Motor neuron (in vitro differentiated cells): ENCODE measurements around the gene G0S2. TPM values are rescaled to one million over a fixed set of nuclear protein-coding genes. Genes with fewer than 3 reads are reported as not detected.

Experiments used
- ATAC-seq, 8 experiments: fragments of 200-7000 bp; cut with Tn5 transposase; replicated peaks in 6 of 8; 2 replicates each; pipeline ENCODE4 v1.8.0; 2021; ENCODE audit warnings: mild to moderate bottlenecking in 8 of 8, moderate library complexity in 8 of 8
- H3K27ac ChIP-seq, 2 donors: fragments of 250-450 bp; sonication (Bioruptor Pico); 2 replicates each; pipeline ENCODE4 v1.9.0; 2021; ENCODE audit warnings: antibody characterized with exemption in 2 of 2, mild to moderate bottlenecking in 2 of 2, moderate library complexity in 1 of 2
- H3K4me1 ChIP-seq, 2 donors: fragments of 250-450 bp; sonication (Bioruptor Pico); replicated peaks in 1 of 2; 2 replicates each; pipeline ENCODE4 v1.6.1; 2021; ENCODE audit warnings: antibody characterized with exemption in 2 of 2, mild to moderate bottlenecking in 2 of 2, moderate library complexity in 1 of 2
- H3K4me3 ChIP-seq, 5 donors: fragments of 250-450 bp; sonication (Bioruptor Pico); 2 replicates each; pipeline ENCODE4 v1.9.0; 2021; ENCODE audit warnings: antibody characterized with exemption in 5 of 5, mild to moderate bottlenecking in 5 of 5, moderate library complexity in 4 of 5
- WGBS, 10 experiments: fragments of 450-650 bp; shearing (Covaris generic); methylation state at CpG; one replicate each; pipeline ENCODE4 v1.0.0; 2022; 5-methylcytosine and 5-hydroxymethylcytosine counted together
- in situ Hi-C, 9 experiments: fragments of 400-800 bp; cut with MboI; loops; one replicate each; pipeline ENCODE4 v1.15.0; 2021; ENCODE audit warnings: low sequenced_read_pairs in 9 of 9, low pct_unique_long_range_greater_than_20kb in 2 of 9; ENCODE audit not compliant: unreplicated experiment in 9 of 9
- total RNA-seq, 8 experiments: library from RNA; unstranded; fragments of 300-600 nt; gene quantifications; 2 replicates each; pipeline versions ENCODE4 v1.2.3 to v1.2.4, GENCODE V29; 2022

Gene G0S2
- total RNA-seq, 8 experiments from 2014 or later = 4.1 to 865 (median 21.4) TPM

- ATAC-seq = no peak
- H3K4me3 ChIP-seq = peak overlapping the region in 1 of 5 donors; percentile 53
- in situ Hi-C loops = no loop called here
These were observed 1.4 kb upstream of the G0S2 start for GRCh38 chr1:209673631-209674417.

GRCh38 chr1:209675565-209676154 is 448 bp downstream of the G0S2 start:
- WGBS, 10 experiments = 0 to 16% (median 9%) methylated on average over 1 to 14 of the region's 34 CpGs; no CpG with 5 or more reads in 7 of the 10 experiments
- Histone ChIP-seq H3K4me3 (peak overlapping the region; percentile 26 to 53 (median 45)), H3K27ac (peak overlapping the region; percentile 59 to 64), H3K4me1 (peaks cover 32 to 36% of the 10 kb centered on the region in 2 donors)
- peak in 7 of 8 experiments; percentile 35 to 73 (median 54) for ATAC-seq
- in situ Hi-C loops = loop anchor here in 3 of 9 experiments (25.0 kb wide), 1 partner anchor 88 kb away; the partner anchor contains the start of gene CAMK1G (in 3 of the 3)

More at GRCh38 chr1:209673631-209674417, 1.4 kb upstream of the G0S2 start:
- peak overlapping the region in 1 of 2 donors; percentile 64 for H3K27ac ChIP-seq
- peaks cover 32 to 36% of the 10 kb centered on the region in 2 donors for H3K4me1 ChIP-seq
- WGBS, 10 experiments = 50 to 85% (median 76%) methylated on average over 1 to 7 of the region's 7 CpGs; no CpG with 5 or more reads in 2 of the 10 experiments

- no peak overlapping the region for H3K27ac ChIP-seq
- in situ Hi-C loops = loop anchor here in 3 of 9 experiments (25.0 kb wide), 1 partner anchor 92 kb away; the partner anchor contains the start of gene CAMK1G (in 3 of the 3)
- H3K4me3 ChIP-seq = no peak overlapping the region
- H3K4me1 ChIP-seq = peaks cover 21 to 23% of the 10 kb centered on the region in 2 donors
- peak in 3 of 8 experiments; percentile 2 to 25 (median 5) for ATAC-seq
- 30 to 100% (median 92%) methylated on average over 1 to 4 of the region's 4 CpGs; no CpG with 5 or more reads in 1 of the 10 experiments for WGBS, 10 experiments
These were observed 3.8 kb downstream of the G0S2 start for GRCh38 chr1:209678981-209679539.

- no peak overlapping the region for H3K4me3 ChIP-seq
- ATAC-seq = peak in 1 of 8 experiments; percentile 49
- 33 to 100% (median 78%) methylated on average over 1 to 4 of the region's 4 CpGs for WGBS, 10 experiments
- no peak overlapping the region for H3K27ac ChIP-seq
- in situ Hi-C loops = loop anchor here in 3 of 9 experiments (25.0 kb wide), 1 partner anchor 99 kb away; the partner anchor contains the start of gene CAMK1G (in 3 of the 3)
- H3K4me1 ChIP-seq = peaks cover 0 to 4% of the 10 kb centered on the region in 2 donors
These were observed 10.6 kb downstream of the G0S2 start for GRCh38 chr1:209685821-209686220.

GRCh38 chr1:209686322-209686721 is 11.1 kb downstream of the G0S2 start:
- 8 to 92% (median 87%) methylated on average over 2 to 4 of the region's 4 CpGs for WGBS, 10 experiments
- Histone ChIP-seq H3K4me3 (no peak overlapping the region), H3K27ac (no peak overlapping the region), H3K4me1 (peaks cover 0 to 4% of the 10 kb centered on the region in 2 donors)
- ATAC-seq = no peak
- in situ Hi-C loops = loop anchor here in 3 of 9 experiments (25.0 kb wide), 1 partner anchor 99 kb away; the partner anchor contains the start of gene CAMK1G (in 3 of the 3)

- Histone ChIP-seq H3K4me3 (no peak overlapping the region), H3K4me1 (peaks cover 3 to 7% of the 10 kb centered on the region in 2 donors), H3K27ac (no peak overlapping the region)
- peak in 3 of 8 experiments; percentile 25 to 67 (median 63) for ATAC-seq
- in situ Hi-C loops = loop anchor here in 3 of 9 experiments (25.0 kb wide), 1 partner anchor 101 kb away; the partner anchor contains the start of gene CAMK1G (in 3 of the 3)
- WGBS, 10 experiments = 33 to 100% (median 92%) methylated on average over 1 of the region's 1 CpG; no CpG with 5 or more reads in 6 of the 10 experiments
These were observed 13.6 kb downstream of the G0S2 start for GRCh38 chr1:209688746-209689234.

- WGBS, 10 experiments = 37 to 100% (median 88%) methylated on average over 1 to 4 of the region's 4 CpGs; no CpG with 5 or more reads in 2 of the 10 experiments
- no peak overlapping the region for H3K4me3 ChIP-seq
- no peak overlapping the region for H3K27ac ChIP-seq
- peak in 1 of 8 experiments; percentile 3 for ATAC-seq
- in situ Hi-C loops = loop anchor here in 3 of 9 experiments (25.0 kb wide), 1 partner anchor 102 kb away; the partner anchor contains the start of gene CAMK1G (in 3 of the 3)
- H3K4me1 ChIP-seq = peaks cover 3 to 7% of the 10 kb centered on the region in 2 donors
These were observed 14.3 kb downstream of the G0S2 start for GRCh38 chr1:209689477-209689876.

- WGBS, 10 experiments = 67 to 100% (median 80%) methylated on average over 1 to 3 of the region's 3 CpGs; no CpG with 5 or more reads in 1 of the 10 experiments
- Histone ChIP-seq H3K4me1 (peaks cover 3% of the 10 kb centered on the region in 2 donors), H3K4me3 (no peak overlapping the region), H3K27ac (no peak overlapping the region)
- ATAC-seq = no peak
- in situ Hi-C loops = loop anchor here in 8 of 9 experiments (10.0 to 25.0 kb wide), 3 partner anchors 104 to 116 kb away; partner anchors contain the start of gene CAMK1G (in 5 of the 8)
These were observed 16.0 kb downstream of the G0S2 start for GRCh38 chr1:209691237-209691636.

- Histone ChIP-seq H3K4me1 (peaks cover 3% of the 10 kb centered on the region in 2 donors), H3K4me3 (no peak overlapping the region), H3K27ac (no peak overlapping the region)
- no peak for ATAC-seq
- whole genome bisulfite sequencing, 10 experiments = 40 to 100% (median 100%) methylated on average over 1 to 2 of the region's 4 CpGs; no CpG with 5 or more reads in 3 of the 10 experiments
- in situ Hi-C loops = loop anchor here in 8 of 9 experiments (10.0 to 25.0 kb wide), 3 partner anchors 105 to 117 kb away; partner anchors contain the start of gene CAMK1G (in 5 of the 8)
These were observed 17.1 kb downstream of the G0S2 start for GRCh38 chr1:209692296-209692695.

GRCh38 chr1:209692745-209693504 is 17.7 kb downstream of the G0S2 start:
- 0 to 13% (median 0%) methylated on average over 1 to 3 of the region's 3 CpGs for WGBS, 10 experiments
- in situ Hi-C loops = loop anchor here in 8 of 9 experiments (10.0 to 25.0 kb wide), 3 partner anchors 106 to 118 kb away; partner anchors contain the start of gene CAMK1G (in 5 of the 8)
- peak; percentile 46 to 78 (median 66) for ATAC-seq
- Histone ChIP-seq H3K4me1 (peaks cover 3% of the 10 kb centered on the region in 2 donors), H3K4me3 (no peak overlapping the region), H3K27ac (no peak overlapping the region)

GRCh38 chr1:209696673-209697072 is 21.5 kb downstream of the G0S2 start:
- ATAC-seq = no peak
- no peak overlapping the region for H3K27ac ChIP-seq
- H3K4me1 ChIP-seq = peaks cover 3% of the 10 kb centered on the region in 2 donors
- no peak overlapping the region for H3K4me3 ChIP-seq
- in situ Hi-C loops = loop anchor here in 8 of 9 experiments (10.0 to 25.0 kb wide), 3 partner anchors 109 to 122 kb away; partner anchors contain the start of gene CAMK1G (in 5 of the 8)
